Measurements from ENCODE around the gene TGM2.

TGM2 gene

DNA sequence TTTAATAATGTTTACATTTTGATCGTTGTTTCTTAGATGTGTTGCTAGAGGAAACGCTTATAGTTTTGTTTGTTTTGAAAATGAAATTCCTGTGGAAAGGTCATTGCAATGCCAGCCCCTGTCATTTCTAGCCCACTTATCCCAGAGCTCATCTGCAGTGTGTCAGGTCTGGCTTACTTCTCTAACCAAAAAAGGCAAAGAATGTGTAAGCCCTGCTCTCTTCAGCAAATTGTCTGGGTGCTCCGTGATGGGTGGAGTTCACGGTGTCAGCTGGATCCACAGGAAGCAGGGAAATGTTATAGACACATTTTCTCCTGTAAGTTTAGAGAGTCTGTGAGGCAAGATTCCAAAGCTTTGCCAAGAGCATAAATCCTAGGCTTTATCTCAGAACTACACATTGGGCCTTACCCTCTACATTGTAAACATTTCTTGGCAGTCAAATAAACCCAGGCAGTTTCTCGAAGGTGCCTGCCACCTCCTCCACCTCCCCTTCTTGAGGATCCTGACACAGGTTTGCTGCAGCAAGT, 80.6 kb downstream of the TGM2 start:
- no peak for DNase-seq

DNA sequence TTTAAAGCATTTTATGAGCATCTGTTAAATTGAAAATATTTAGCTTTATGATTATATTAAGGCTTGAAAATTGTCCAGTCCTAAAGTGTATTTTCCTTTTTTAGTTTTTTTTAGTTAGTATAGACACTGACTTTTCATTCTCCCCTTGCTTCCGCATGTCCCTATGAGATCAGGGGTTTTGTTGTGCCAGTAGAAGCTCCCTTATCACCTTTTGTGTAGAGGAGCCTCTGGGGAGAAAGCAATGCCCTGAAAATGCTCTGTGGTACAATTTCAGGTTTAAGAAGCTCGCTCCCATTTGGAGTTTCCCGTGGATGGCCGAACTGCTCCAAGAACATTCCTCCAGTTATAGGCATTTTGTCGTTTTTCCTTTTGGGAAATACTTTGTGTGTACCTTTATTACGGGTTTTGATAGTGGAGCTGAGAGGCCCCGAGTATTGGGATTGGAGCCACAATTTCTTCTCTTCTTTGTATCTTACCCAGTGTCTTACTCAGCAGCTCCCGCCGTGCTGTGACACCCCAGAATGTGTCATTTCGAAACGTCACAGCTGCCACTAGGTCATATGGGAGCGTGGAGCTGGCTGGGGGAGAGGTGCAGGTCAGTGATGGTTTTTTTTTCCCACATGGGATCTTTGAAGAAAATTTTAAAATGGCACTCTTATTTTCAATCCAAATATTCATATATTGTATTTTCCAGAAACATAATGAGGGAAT, 81.6 kb downstream of the TGM2 start:
- DNase-seq = no peak

DNA sequence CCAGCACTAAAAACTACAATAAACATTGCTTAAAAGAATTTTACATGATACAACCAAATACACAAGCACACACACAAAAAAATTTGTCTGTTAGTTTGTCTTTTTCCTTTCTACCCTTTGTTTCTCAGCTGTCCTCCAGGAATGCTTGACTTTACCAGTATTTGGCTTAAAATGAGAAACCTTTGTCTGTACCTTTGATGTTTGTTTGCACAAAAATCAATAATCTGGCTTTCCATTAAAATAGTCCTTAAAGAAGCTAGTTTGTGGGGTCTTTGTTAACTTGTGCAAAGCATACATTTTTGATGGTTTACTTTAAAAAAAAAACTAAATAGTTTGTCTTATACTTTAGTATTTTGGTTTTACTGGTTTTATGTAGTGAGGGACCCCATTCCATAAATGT, 82.2 kb downstream of the TGM2 start:
- DNase-seq = no peak

DNA sequence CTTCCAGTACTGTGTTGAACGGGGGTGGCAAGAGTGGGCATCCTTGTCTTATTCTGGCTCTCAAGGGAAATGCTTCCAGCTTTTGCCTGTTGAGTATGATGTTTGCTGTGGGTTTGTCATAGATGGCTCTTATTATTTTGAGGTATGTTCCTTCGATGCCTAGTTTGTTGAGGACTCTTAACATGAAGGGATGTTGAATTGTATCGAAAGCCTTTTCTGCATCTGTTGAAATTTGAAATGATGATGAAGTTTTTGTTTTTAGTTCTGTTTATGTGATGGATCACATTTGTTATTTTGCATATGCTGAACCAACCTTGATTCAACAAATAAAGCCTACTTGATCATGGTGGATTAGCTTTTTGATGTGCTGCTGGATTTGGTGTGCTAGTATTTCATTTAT, 83.5 kb downstream of the TGM2 start:
- DNase-seq = no peak

DNA sequence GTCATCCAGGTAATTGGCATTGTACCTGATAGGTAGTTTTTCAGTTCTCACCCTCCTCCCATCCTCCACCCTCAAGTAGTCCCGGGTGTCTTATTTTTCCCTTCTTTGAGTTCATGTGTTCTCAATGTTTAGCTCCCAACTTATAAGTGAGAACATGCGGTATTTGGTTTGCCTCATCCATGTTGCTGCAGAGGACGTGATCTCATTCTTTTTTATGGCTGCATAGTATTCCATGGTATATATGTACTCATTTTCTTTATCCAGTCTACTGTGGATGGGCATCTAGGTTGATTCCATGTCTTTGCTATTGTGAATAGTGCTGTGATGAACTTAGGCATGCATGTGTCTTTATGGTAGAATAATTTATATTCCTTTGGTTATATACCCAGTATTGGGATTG, 85.7 kb downstream of the TGM2 start:
- DNase-seq = no peak

DNA sequence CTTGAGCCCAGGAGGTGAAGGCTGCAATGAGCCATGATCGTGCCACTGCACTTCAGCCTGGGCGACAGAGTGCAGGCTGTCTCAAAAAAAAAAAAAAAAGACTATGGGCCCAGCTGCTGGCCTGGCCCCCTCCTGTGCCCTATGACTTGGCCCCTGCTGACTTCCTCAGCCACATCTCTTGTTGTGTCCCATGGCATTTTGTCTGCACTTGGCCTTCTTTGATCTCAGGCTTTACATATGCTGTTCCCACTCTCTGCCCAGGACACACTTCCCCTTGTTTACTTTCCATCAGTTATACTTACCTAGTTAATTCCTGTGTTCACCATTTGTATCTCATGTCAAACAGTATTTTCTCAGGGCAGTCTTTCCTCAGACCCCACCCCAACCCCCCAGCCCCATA, 87.0 kb downstream of the TGM2 start:
- no peak for DNase-seq
